ENCODE measurements around the gene RREB1.

DNA sequence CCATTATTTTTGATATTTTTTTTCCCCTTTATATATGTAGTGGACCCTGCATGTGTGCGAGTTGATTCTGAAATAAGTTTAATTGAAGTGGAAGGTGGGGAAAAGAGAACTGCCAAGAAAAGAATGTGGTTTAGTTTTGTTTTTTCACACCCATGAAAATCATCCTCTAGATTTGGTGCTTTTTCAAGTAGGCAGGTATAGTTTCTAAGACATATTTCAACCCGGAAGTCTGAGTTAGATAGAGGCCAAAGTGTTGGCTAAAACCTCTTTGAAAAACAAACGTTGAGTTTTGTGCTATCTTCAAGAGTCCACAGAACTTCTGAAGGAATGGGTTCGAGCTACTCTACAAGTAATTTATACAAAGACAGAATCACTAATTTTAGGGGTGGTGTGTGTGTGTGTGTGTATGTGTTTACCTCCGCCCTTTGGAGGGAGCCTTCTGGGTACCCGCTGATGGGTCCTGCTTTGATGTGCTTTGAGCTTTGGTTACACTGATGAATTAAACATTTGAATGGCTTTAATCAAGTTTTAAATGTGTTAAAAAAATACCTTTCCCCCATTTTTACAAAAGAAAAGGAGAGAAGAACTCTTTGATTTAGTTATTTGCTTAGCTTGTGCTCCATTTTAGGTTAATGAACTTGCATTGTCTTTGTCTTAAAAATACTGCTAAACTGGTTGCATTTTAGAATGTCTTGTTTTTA lies 2.5 kb downstream of the RREB1 start:
- TF ChIP-seq, protein P1, sequence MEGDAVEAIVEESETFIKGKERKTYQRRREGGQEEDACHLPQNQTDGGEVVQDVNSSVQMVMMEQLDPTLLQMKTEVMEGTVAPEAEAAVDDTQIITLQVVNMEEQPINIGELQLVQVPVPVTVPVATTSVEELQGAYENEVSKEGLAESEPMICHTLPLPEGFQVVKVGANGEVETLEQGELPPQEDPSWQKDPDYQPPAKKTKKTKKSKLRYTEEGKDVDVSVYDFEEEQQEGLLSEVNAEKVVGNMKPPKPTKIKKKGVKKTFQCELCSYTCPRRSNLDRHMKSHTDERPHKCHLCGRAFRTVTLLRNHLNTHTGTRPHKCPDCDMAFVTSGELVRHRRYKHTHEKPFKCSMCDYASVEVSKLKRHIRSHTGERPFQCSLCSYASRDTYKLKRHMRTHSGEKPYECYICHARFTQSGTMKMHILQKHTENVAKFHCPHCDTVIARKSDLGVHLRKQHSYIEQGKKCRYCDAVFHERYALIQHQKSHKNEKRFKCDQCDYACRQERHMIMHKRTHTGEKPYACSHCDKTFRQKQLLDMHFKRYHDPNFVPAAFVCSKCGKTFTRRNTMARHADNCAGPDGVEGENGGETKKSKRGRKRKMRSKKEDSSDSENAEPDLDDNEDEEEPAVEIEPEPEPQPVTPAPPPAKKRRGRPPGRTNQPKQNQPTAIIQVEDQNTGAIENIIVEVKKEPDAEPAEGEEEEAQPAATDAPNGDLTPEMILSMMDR (IDR thresholded peaks at IDR 0.05; ENCODE audit: insufficient read depth, low read length, poor library complexity, severe bottlenecking) = no peak
- no peak for TF ChIP-seq EZH2phosphoT487 (conservative IDR thresholded peaks at IDR 0.05; ENCODE audit: low read length)
